NCI-H187 (cell line): ENCODE data around the gene NUPR1.
A peak's percentile ranks its signal among the peaks of the same experiment; 100 is the strongest.
"Not testable (repeated sequence)": the region's sequence is repeated elsewhere in the genome, so short reads cannot be mapped to it uniquely, and the experiment has no call there.

Source experiments
- DNase-seq, 2 experiments: peaks; one replicate each; lab custom pipeline; 2025; lab: John Stamatoyannopoulos, UW

Gene NUPR1

DNA sequence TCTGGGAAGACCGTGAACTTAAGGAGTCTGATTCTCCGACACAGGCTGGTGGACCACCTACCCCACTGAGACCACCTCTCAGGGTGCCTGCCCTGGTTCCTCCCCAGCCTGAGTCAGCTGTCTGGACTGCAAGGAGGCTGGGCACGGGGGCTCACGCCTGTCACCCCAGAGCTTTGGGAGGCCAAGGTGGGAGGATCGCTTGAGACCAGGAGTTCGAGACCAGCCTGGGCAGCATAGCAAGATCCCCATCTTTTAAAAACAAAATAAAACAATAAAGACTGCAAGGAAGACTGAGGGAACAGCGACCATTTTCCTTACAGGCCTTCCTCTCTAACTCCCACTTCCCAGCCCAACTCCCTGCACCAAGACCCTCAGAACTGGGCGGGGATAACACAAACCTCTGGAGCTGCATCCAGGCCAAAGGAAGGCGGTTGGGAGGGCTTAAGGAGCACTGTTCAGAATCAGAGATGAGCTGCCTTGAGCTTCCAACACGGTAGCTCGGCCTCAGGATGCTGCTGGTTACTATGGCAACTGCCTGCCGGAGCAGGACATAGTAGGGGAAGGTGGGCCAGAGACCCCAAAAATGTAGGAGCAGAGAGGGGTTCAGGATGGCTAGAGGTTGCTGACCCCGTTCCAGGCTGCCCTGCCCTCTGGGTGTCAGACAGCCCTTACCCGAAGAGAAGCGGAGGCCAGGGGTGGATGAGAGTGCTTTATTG is 40.0 kb downstream of the NUPR1 start:
- DNase-seq, result no peak

DNA sequence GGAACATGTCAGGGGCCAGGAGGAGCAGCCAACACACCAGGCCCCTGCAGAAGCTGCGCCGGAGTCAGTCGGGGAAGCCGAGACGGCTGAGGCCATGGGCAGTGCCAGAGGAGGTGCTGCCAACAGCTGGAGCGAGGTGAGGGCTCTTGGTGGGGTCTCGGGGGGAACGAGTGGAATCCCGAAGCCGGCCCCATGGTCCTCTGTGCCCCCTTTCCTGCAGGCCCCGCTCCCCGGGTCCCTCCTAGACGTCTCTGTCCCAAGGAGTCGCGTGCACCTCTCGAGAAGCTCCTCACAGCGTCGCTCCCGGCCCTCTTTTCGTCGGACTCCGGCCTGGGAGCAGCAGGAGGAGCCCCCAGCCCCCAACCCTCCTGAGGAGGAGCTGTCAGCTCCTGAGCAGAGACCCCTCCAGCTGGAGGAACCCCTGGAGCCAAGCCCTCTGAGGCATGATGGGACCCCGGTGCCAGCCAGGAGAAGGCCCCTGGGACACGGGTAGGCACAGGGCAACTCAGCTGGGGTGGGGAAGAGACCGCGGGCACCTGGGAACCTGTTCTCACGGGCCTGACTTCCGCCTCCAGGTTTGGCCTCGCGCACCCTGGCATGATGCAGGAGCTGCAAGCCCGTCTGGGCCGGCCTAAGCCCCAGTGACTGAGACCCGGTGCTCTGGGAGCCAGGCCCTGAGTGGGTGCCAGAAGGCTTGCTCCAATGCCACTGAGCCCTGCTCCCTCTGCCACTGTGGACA is 40.7 kb downstream of the NUPR1 start:
- no peak for DNase-seq

DNA sequence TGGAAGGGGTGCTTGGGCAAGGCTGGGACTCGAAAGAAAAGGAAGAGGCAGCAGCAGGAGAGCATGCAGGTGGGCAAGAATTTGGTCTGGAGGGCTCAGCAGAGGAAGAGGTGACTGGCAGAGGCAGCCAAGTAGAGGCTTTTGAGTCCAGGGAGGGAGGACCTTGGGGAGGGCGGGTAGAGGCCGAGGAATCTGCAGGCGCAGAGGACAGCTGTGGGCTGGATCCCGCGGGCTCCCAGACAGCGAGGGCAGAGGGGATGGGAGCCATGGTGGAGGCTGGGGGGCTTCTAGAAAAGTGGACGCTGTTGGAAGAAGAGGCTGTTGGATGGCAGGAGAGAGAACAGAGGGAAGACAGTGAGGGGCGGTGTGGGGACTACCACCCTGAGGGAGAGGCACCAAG is 41.4 kb downstream of the NUPR1 start:
- no peak for DNase-seq

DNA sequence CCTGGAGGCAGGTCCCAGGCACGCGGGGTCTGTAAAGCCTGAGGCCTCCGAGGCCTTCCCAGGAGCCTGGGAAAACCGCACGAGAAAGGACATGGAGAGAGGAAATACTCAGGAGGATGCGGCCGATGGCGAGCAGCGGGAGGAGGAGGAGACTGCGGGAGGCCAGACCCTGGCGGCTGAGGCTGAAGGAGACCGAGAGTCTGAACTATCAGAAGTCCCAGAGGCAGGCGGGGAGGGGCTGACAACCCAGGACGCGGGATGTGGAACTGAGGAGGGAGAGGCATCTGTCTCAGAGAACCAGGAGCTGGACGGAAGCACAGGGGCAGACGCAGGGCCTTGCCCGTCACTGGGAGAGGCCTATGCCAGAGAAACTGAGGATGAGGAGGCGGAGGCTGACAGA is 41.9 kb downstream of the NUPR1 start:
- no peak for DNase-seq

DNA sequence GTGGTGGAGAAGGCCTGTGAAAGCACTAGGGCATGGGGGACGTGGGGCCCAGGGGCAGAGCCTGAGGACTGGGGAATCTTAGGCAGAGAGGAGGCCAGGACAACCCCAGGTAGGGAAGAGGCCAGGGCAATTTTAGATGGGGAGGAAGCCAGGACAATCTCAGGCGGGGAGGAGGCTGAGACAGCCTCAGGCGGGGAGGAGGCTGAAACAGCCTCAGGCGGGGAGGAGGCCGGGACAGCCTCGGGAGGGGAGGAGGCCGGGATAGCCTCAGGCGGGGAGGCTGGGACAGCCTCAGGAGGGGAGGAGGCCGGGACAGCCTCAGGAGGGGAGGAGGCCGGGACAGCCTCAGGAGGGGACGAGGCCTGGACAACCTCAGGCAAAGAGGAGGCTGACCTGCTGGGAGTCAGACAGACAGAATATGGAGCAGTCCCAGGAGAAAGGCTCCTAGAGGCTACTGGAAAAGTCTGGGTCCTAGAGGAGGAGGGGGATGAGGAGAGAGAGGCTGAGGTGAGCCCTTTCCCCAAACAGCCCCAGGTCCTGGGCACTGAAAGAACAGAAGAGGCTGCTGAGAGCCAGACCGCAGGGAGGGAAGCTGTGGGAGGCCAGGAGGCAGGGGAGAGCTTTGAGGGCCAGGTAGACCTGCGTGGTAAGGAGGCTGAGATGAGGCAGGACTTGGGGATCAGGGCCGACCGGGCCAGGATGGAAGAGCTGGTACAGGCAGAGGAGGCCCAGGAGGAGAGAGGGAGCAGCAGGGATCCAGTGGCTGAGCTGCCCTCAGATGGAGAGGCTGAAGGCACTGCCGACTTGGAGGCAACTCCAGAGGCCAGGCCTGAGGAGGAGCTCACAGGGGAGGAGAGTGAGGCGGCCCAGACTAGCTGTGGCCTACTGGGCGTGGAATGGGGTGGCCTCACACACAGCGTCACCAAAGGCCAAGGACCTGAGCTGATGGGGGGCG is 42.7 kb downstream of the NUPR1 start:
- DNase-seq, result no peak

DNA sequence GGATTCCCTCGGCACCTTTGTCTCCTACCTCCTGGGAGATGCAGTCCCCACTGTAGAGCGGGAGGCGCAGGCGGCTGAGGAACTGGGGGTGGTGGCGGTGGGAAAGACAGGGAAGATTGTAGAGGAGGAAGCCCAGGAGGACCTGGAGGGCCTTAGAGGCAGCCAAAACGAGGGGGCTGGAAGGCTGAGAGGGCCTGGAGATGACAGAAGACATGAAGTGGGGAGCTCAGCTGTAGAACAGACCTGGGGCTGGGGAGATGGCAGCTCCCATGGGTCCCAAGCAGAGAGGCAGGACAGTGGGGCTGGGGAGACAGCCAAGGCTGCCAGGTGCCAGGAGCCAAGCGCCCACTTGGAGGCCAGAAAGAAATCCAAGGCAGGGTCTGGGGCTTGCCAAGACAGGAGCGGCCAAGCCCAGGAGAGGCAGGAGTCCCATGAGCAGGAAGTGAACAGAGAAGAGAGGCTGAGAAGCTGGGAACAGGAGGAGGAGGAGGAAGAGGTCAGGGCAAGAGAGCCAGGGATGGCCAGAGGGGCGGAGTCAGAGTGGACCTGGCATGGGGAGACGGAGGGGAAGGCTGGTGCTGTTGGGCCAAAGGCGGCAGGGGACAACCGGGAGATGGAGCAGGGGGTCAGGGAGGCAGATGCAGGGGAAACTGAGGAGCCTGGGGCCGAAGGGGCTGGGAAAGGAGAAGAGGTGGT is 43.5 kb downstream of the NUPR1 start:
- DNase-seq, result no peak

DNA sequence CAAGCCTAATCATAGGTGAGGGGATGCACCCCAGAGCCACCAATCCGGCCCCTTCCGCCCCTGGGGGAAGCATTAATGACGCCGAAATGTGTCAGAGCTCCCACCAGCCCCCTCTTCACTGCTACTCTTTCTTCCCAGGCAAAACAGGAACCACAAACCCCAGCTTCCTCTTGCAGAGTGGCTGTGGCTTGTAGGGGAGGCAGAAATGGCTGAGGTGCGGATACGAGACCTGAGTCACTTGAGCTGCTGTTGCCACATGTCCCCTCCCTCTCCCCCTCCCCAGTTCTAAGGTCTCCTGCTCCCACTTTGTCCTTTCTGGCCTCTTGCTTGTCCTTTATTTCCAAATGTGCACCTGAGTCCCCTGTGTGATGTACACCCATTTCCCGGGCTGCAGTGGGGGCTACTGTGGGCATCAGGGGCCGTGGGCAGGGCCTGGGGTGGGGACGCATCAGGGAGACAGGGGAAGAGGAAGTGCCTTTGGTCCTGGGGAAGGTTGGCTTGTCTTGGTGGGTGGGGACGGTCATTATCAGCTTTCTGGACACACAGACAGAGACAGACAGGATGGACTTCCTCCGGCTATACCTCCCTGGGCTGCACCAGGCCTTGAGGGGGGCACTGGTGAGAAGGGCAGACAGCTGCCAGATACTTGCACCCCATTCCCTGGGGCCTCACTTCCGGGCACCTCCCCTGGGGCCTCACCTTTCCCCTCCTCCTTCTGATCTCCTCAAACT is 44.5 kb downstream of the NUPR1 start, which contains the start of gene APOBR:
Gene APOBR, plus strand, starts transcription at position 523 of the 731 bp plus-strand sequence. Its CDS starts 39 bp downstream, at position 562.
- DNase-seq, result no peak

DNA sequence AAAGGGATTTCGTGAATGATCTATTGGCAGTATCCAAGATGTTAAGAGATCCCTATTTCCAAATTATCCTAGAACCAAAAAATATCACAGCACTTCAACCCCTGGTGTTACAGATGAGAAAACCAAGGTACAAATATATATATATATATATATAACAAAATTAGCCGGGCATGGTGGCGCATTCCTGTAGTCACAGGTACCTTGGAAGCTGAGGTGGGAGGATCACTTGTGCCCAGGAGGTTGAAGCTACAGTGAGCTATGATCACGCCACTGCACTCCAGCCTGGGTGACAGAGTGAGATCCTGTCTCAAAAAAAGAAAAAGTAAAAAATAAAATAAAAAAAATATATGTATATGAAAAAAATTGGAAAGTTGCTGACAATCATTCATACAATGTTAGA is 46.3 kb downstream of the NUPR1 start:
- no peak for DNase-seq

DNA sequence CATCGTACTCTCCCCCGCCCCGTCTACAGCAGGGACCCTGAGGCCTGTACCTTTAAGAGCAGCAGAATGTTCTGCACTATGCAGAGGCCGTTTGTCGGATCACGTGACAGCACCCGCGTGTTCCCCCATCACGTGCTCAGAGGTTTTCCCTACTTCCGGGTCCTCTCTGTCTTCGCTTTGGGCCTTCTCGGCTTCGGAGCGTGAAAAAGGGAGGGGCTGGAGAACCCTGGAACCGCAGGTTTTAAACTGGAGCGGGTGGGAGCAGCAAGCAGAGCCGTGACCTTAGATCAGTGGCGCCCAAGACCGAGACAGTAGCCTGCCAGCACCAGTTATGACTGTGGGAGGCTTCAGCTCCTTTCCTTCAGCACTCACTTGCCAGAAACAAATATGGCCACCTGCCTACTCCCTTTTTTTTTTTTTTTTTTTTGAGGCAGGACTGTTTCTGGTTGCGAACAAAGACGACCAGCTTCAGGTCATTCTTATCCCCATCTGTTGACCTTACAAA is 46.8 kb downstream of the NUPR1 start, which contains the start of gene CLN3:
Gene CLN3, minus strand, starts transcription at position 105 of the 505 bp plus-strand sequence. CDS start 315 bp downstream, outside the sequence.
- peak; percentile 75 to 91 for DNase-seq

DNA sequence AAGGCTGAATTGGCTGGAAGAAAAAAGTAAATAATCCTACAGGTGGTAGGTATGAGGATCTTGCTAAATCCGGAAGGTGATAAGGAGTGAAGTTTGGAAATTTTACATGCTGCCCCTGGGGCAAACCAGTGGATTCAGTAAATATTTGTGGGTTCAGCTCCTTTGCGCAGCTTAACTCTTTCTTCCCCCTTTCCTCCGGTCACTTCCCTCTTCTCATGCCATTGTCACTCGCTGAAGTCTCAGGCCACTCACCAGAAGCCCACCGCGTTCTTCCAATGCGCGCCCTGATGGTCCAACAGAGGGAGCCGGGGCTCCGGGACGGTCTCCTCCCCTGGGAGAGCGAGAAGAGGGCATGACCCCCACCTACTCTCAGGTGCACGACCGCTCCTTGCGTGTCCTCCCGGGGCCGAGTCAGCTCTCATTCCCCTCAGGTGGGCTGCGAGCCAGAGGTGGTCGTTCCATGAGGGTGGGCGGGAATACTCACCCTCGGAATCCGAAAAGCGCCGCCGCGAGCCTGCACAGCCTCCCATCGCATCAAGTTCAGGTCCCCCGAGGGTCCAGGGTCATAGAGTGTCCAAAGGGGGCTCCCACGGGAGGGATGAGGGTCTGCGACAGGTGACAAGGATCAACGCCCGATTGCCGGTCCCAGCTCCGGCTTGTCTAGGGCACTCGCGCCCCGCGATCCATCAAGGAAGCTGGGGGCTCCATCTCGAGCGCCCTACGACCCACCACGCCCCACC is 47.4 kb downstream of the NUPR1 start:
- DNase-seq, result no peak

DNA sequence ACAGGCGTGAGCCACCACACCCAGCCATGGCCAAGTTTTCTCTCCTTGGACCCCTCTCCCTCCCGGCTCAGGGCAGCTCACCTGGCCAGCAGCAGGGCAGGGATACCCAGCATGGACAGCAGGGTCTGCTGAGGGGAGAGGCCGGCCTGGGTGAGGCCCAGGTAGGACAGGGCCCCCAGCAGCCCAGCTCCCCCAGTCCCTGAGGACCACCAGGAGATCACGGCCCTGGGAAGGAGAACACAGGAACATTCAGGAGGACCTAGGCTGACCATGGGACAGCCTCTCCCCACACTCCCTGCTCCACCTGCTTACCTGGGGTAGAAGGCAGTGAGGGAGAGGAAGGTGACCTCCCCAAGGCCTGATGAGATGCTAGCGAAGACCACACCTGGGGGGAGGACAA is 52.5 kb downstream of the NUPR1 start:
- DNase-seq, result no peak

DNA sequence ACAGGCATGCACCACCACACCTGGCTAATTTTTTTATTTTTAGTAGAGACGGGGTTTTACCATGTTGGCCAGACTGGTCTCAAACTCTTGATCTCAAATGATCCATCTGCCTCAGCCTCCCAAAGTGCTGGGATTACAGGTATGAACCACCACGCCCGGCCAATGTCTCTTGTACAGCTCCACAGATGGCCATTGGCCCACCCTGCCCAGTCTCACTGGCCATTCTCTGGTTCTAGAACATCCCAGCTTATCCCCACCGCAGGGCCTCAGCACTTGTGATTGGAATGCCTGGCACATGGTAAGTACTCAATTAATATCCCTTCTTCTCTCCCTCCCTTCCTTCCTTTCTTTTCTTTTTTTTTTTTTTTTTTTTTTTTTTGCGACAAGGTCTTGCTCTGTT is 55.4 kb downstream of the NUPR1 start:
- not testable (repeated sequence) for DNase-seq
